HPDE6-E6E7 (cell line): ENCODE measurements around the gene INTS15.

ENCODE experiments used
- DNase-seq: peaks from one replicate; pipeline ENCODE4 v3.0.0; 2011; ENCODE audit warnings: missing footprints; ENCODE audit errors: extremely low spot score

The INTS15 gene

GRCh38 chr7:6642239-6642839 is 52.5 kb downstream of the INTS15 start:
- DNase-seq = no peak

- no peak for DNase-seq
These were observed 53.2 kb downstream of the INTS15 start for GRCh38 chr7:6642861-6643640.

GRCh38 chr7:6643915-6644625 is 54.2 kb downstream of the INTS15 start:
- no peak for DNase-seq

GRCh38 chr7:6644728-6645127 is 54.9 kb downstream of the INTS15 start:
- no peak for DNase-seq

- no peak for DNase-seq
These were observed 56.6 kb downstream of the INTS15 start for GRCh38 chr7:6646465-6646864.

GRCh38 chr7:6647080-6647479 is 57.3 kb downstream of the INTS15 start:
- no peak for DNase-seq

- no peak for DNase-seq
These were observed 57.7 kb downstream of the INTS15 start for GRCh38 chr7:6647541-6647940.

GRCh38 chr7:6648066-6648814 is 58.4 kb downstream of the INTS15 start:
- no peak for DNase-seq

- no peak for DNase-seq
These were observed 58.9 kb downstream of the INTS15 start for GRCh38 chr7:6648815-6649104.

- DNase-seq = no peak
These were observed 59.6 kb downstream of the INTS15 start for GRCh38 chr7:6649241-6649961.

- no peak for DNase-seq
These were observed 60.3 kb downstream of the INTS15 start for GRCh38 chr7:6650086-6650485.

- no peak for DNase-seq
These were observed 60.7 kb downstream of the INTS15 start for GRCh38 chr7:6650521-6651011.

- DNase-seq = no peak
These were observed 62.1 kb downstream of the INTS15 start for GRCh38 chr7:6651851-6652445.

- DNase-seq = no peak
These were observed 62.7 kb downstream of the INTS15 start for GRCh38 chr7:6652446-6653011.

- no peak for DNase-seq
These were observed 63.5 kb downstream of the INTS15 start for GRCh38 chr7:6653071-6654003.

- no peak for DNase-seq
These were observed 64.5 kb downstream of the INTS15 start for GRCh38 chr7:6654113-6654841.

- DNase-seq = no peak
These were observed 65.2 kb downstream of the INTS15 start for GRCh38 chr7:6654842-6655610.
